PFSK-1 (cell line): ENCODE data around the gene RSPH6A.

Experiments
- FOXP2 ChIP-seq: optimal IDR thresholded peaks from 2 replicates; pipeline ENCODE3; 2011; ENCODE audit warnings: borderline replicate concordance, control low read depth, inconsistent platforms; ENCODE audit not compliant: insufficient read depth; ENCODE audit errors: extremely low read length, extremely low read depth
- POLR2AphosphoS5 ChIP-seq: IDR thresholded peaks from 2 replicates; pipeline ENCODE4 v1.6.1; 2012; ENCODE audit warnings: low read depth, mild to moderate bottlenecking, control low read depth, low read length, moderate library complexity
- SIN3A ChIP-seq: IDR thresholded peaks from 2 replicates; pipeline ENCODE4 v1.6.1; 2012; ENCODE audit warnings: mild to moderate bottlenecking, low read length, moderate library complexity, borderline replicate concordance; ENCODE audit not compliant: insufficient read depth
- TAF1 ChIP-seq: IDR thresholded peaks from 2 replicates; pipeline ENCODE4 v1.6.1; 2012; ENCODE audit warnings: low read length, control low read depth, borderline replicate concordance; ENCODE audit not compliant: insufficient read depth
- TF ChIP-seq, protein P1 (sequence below), 2 experiments: IDR thresholded peaks; 2 replicates each; pipeline versions ENCODE4 v1.6.1 to v1.8.0; 2011 to 2012; ENCODE audit warnings: low read depth in 2 of 2, low read length in 2 of 2, control low read depth in 1 of 2, inconsistent platforms in 1 of 2, mild to moderate bottlenecking in 1 of 2, moderate library complexity in 1 of 2; ENCODE audit not compliant: insufficient read depth in 1 of 2

Gene RSPH6A

DNA sequence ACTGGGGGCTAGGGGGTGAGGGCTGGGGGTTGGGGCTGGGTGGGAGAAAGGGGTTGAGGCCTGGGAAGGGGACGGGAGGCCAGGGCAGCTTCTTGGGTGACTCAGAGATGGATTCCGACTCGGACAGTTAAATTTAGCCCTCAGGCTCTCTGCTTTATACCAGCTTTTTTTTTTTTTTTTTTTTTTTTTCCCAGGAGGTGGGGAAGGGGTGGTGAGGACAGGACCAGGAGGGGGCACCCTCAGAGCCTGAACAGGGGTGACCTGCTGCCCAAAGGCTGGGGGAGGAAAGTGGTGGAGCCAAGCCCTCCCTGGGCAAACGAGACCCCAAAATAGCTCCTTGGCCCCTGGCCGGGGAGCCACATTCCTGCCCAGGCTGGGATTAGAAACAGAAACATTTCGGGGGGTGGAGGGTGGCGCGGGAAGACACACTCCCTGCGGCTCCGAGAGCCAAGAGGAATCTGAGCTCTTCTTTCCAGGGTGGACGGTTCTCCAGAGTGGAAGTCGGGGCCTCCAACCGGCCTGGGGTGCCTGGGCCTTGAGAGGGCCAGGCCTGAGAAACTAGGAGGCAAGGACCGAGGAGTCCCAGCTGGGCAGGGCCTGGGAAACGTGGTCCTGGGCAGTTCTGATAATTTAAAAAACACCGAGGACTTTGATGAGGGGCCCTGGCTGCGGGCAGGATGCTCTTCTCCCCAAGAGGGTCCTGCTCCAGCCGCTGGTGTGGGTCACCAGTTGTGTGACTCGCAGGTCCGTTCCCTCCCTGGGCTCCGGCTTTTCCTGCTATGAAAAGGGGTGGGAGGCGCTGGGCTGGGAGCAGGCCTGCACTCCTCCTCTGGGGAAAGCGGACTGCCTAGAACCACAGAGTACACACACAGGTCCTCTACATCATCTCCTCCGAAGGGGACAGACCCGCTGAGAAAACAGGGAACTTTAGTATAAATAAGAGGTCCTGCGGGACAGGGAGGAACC, 32.0 kb downstream of the RSPH6A start:
- TF ChIP-seq SIN3A (no peak), FOXP2 (no peak), TAF1 (no peak)

DNA sequence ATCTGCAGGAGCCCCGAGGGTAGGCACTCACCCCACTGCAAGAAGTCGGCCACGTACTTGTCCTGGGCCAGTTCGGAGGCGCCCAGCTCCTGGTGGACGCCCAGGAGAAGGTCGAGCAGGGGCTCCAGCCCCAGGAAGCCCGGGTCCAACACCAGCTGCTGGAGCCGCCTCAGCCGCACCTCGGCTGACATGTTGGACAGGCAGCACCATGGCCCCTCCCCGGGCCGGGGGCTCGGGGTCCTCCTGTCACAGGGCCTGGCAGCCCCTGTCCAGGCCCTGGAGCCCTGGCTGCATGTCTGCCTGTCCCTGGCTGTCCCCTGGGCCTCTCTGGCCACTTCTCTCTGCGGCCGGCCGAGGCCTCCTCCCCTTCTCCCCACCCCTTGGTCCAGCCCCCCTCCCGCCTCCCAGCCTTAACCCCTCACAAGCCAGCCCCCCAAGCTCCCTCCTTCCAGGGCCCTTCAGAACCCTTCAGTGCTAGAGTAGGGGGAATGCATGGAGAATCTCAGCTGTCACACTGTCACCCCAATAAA, 32.9 kb downstream of the RSPH6A start, which contains the start of gene DMPK:
DMPK (minus strand) TSS at position 329 of the 530 bp plus-strand sequence; CDS start at position 191, 138 bp downstream.
- peak; percentile 13 for TF ChIP-seq FOXP2
- no peak for TF ChIP-seq TAF1
- no peak for TF ChIP-seq SIN3A
- TF ChIP-seq POLR2AphosphoS5: peak; percentile 54
- TF ChIP-seq, protein P1, sequence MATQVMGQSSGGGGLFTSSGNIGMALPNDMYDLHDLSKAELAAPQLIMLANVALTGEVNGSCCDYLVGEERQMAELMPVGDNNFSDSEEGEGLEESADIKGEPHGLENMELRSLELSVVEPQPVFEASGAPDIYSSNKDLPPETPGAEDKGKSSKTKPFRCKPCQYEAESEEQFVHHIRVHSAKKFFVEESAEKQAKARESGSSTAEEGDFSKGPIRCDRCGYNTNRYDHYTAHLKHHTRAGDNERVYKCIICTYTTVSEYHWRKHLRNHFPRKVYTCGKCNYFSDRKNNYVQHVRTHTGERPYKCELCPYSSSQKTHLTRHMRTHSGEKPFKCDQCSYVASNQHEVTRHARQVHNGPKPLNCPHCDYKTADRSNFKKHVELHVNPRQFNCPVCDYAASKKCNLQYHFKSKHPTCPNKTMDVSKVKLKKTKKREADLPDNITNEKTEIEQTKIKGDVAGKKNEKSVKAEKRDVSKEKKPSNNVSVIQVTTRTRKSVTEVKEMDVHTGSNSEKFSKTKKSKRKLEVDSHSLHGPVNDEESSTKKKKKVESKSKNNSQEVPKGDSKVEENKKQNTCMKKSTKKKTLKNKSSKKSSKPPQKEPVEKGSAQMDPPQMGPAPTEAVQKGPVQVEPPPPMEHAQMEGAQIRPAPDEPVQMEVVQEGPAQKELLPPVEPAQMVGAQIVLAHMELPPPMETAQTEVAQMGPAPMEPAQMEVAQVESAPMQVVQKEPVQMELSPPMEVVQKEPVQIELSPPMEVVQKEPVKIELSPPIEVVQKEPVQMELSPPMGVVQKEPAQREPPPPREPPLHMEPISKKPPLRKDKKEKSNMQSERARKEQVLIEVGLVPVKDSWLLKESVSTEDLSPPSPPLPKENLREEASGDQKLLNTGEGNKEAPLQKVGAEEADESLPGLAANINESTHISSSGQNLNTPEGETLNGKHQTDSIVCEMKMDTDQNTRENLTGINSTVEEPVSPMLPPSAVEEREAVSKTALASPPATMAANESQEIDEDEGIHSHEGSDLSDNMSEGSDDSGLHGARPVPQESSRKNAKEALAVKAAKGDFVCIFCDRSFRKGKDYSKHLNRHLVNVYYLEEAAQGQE (IDR thresholded peaks at IDR 0.05; ENCODE audit: insufficient read depth in 1 of 2, low read depth in 2 of 2, low read length in 2 of 2): no peak

DNA sequence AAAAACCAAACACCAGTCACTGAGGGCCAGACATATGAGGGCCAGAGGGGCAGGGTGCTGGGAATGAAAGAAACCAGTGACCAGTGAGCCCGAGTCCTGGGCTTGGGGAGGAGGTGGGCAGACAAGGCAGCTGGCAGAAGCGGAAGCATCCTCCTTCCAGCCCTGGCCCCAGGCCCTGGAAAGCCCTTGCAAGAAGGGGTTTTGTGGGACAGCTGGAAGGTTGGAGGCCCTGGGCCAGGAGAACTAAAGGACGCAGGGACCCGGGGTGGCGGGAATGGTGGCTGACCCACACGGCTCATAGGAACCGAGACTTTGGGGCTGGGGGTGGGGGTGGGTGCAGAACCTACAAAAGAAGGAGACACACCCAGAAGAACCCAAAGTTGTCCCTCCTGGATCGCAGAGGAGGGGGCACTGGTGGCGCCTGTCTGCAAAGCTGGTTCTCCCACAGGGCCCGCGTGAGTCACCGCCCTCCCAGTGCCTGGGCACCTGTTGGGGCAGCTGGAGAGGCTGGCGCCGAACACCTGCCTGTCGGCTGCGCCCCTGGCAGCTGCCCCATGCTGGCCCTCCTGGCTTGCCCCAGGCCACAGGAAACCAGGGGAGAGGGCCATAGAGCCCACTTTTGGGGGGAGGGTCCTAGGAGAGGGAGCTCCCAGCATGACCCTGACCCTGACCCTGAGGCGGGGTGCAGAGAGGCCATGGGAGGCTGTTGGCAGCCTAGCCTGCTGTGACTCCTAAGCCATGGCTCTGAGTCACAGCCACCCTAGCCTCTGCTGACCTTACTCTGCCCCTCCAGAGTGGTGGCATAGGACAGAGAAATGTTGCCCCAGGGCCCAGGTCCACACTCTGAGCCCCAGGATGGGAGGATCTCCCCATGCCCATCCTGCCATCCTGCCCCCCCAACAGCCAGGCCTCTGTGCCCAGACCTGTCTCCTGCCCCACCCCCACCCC, 33.6 kb downstream of the RSPH6A start:
- TF ChIP-seq POLR2AphosphoS5: peak; percentile 3; the same call in 1 of the 2 replicates
- TF ChIP-seq TAF1: no peak

DNA sequence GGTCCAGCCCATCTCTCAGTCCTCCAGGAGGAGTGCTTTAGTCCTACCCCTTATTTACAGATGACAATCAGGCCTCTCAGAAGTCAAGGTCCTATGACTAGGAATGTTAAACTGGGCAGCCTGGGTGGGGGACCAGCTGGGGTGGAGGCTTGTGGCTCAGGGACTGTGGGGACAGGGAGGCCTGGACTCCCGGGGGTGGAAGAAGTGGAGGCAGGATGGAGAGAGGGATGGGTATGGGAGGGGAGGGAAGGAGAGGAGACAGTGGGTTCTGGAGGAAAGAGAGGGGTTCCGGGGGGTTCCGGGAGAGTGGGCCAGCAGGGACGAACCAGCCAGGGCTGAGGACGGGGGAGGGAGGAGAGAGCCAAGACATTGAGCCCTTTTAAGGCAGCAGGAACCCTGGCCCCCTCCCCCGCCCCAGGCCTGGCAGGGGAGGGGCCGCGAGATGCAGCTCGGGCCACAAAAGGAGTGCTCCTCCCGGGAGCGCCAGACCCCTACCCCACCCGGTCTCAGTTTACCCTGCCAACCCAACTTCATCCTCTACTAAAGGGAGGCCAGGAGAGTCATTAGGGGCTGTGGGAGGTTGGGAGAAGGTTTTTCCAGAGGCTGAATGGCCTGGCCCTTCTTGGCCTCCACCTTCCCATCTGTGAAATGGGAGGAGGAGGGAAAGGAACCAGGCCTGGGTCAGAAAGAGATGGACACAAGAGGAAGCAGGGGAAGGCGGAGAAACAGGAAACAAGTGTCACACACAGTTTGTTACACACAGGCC, 34.5 kb downstream of the RSPH6A start:
- TF ChIP-seq SIN3A (no peak), POLR2AphosphoS5 (no peak), FOXP2 (no peak), TAF1 (no peak)
- TF ChIP-seq, protein P1 (IDR thresholded peaks at IDR 0.05; ENCODE audit: insufficient read depth in 1 of 2, low read depth in 2 of 2, low read length in 2 of 2): no peak

DNA sequence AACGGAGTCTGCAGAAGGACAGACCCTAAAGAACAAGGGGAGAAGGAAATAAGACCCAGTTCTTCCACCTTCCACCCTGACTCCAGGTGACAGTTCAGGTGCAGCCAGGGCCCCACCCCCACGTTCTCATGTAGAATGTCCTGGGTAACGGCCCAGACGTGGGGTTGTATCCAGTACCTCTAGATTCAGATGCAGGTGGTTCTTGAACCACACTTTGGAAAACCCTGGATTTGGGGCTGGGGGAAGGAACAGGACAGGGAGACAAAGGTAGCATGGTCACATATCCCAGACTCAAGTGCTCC, 35.0 kb downstream of the RSPH6A start:
- TF ChIP-seq FOXP2 (no peak), SIN3A (no peak), POLR2AphosphoS5 (no peak), TAF1 (no peak)
- TF ChIP-seq, protein P1 (IDR thresholded peaks at IDR 0.05; ENCODE audit: insufficient read depth in 1 of 2, low read depth in 2 of 2, low read length in 2 of 2): no peak
